Ovary (tissue), 9 donors: Measurements from ENCODE around the gene GALNT4. TPM values are rescaled to one million over a fixed set of nuclear protein-coding genes. Genes with fewer than 3 reads are reported as not detected.

Experiments
- DNase-seq, 5 donors: peaks; one replicate each; pipeline ENCODE4 v3.0.0-alpha.2; 2019 to 2020
- H3K27ac ChIP-seq, 2 donors: fragments of 200-600 bp; one replicate each; pipeline versions ENCODE4 v1.5.1 to v1.8.0; 2019 to 2022
- H3K27me3 ChIP-seq: fragments of 200-600 bp; one replicate; pipeline ENCODE4 v1.8.0; 2022
- H3K36me3 ChIP-seq: fragments of 200-600 bp; sonication (generic); one replicate; pipeline ENCODE4 v1.5.1; 2019
- H3K4me1 ChIP-seq: one replicate; pipeline ENCODE4 v1.8.1; 2013; ENCODE audit warnings: mild to moderate bottlenecking, moderate library complexity; ENCODE audit not compliant: insufficient read depth
- H3K4me3 ChIP-seq: fragments of 200-600 bp; sonication (generic); one replicate; pipeline ENCODE4 v1.5.1; 2017
- H3K9me3 ChIP-seq, 2 donors: fragments of 200-600 bp in 1 of 2; sonication (generic) in 1 of 2; one replicate each; pipeline versions ENCODE4 v1.5.1 to v1.8.1; 2013 to 2019; ENCODE audit warnings: mild to moderate bottlenecking in 1 of 2, moderate library complexity in 1 of 2
- EP300 ChIP-seq: sonication (generic); formaldehyde crosslinking; IDR thresholded peaks from one replicate; pipeline ENCODE4 v1.6.1; 2017; ENCODE audit warnings: antibody characterized with exemption
- POLR2A ChIP-seq: fragments of 450-650 bp; IDR thresholded peaks from one replicate; pipeline ENCODE4 v1.6.1; 2017; ENCODE audit warnings: antibody characterized with exemption, mild to moderate bottlenecking, moderate library complexity
- WGBS, 3 donors: extraction: QIAGEN DNeasy Blood & Tissue Kit in 1 of 3; methylation state at CpG; one replicate each; pipeline versions ENCODE4 v1.1.5 to v1.1.7; 2013 to 2017; 5-methylcytosine and 5-hydroxymethylcytosine counted together
- intact Hi-C, 4 donors: fragments of 100-400 bp; cut with DNase I; formaldehyde crosslinking; loops; one replicate each; pipeline versions ENCODE4 v1.11.0 to v1.15.1; 2022 to 2023
- polyA plus RNA-seq, 2 donors: library from polyadenylated mRNA; stranded (reverse); fragments of 200-250 nt in 1 of 2; fragments of 350-450 nt in 1 of 2; fragmentation: Illumina TruSeq in 1 of 2; extraction: RNeasy Lipid Tissue Mini Kit (QIAGEN cat#74804) in 1 of 2; gene quantifications; one replicate each; pipeline ENCODE4 v1.2.3, GENCODE V29; 2013 to 2014
- total RNA-seq, 7 donors: library from RNA; depleted of rRNA in 2 of 7; stranded (reverse); fragments of >200 nt in 2 of 7; fragmentation: NEBNext Ultra II Directional in 3 of 7; extraction: Animal tissue kit (Norgen Biotek cat#: 25700) in 3 of 7; gene quantifications; one replicate each; pipeline versions ENCODE4 v1.1.0 to v1.2.4, GENCODE V29; 2016 to 2023
- TF ChIP-seq, protein P1 (sequence below), 3 donors: fragments of 450-650 bp in 2 of 3; fragments of 200-600 bp in 1 of 3; IDR thresholded peaks; one replicate each; pipeline versions ENCODE4 v1.5.1 to v1.8.0; 2016 to 2022; ENCODE audit warnings: antibody characterized with exemption in 3 of 3, mild to moderate bottlenecking in 1 of 3
- donor health status: DM: no; HTN: no; CAD: no; lungs with moderate emphysema.
- donor health status: DM: no; HTN: no; CAD: no.
- donor health status: Bipolar disorder and iron deficiency.
- donor health status: DM: yes; HTN: yes; CAD: no.
- donor health status: DM: no; HTN: no; CAD: no.
- donor health status: DM: yes; HTN: yes; CAD: no.

The GALNT4 gene
- total and polyA plus RNA-seq, 9 donors: 2.0 to 12.5 (median 4.9) TPM

DNA sequence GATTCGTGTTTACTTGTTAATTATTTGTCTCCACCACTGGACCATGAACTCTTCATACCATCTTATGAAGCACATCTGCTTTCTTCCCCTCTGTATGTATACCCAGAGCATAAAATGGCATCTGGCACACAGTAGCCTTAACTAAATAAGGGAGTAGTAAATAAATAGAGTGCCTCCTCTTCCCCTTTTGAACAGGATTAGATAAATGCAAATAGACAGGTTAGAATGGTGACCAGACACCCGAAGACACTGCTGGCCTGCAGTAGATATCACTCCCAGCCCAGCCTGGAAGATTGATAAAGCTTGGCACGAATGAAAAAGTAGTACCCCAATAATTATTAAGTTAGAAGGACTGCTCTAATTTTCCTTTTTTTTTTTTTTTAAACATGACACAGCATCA is 6.9 kb downstream of the GALNT4 start:
- intact Hi-C loops: no loop called here
- H3K36me3 ChIP-seq: no peaks in the 10 kb centered on the region
- WGBS, 3 donors: 63 to 93% (median 65%) methylated on average over 3 of the region's 3 CpGs
- no peak for DNase-seq
- H3K4me1 ChIP-seq: peaks cover 3% of the 10 kb centered on the region
- H3K27ac ChIP-seq: no peak overlapping the region
- H3K27me3 ChIP-seq: no peaks in the 10 kb centered on the region
- TF ChIP-seq EP300: no peak
- TF ChIP-seq POLR2A: no peak
- TF ChIP-seq, protein P1, sequence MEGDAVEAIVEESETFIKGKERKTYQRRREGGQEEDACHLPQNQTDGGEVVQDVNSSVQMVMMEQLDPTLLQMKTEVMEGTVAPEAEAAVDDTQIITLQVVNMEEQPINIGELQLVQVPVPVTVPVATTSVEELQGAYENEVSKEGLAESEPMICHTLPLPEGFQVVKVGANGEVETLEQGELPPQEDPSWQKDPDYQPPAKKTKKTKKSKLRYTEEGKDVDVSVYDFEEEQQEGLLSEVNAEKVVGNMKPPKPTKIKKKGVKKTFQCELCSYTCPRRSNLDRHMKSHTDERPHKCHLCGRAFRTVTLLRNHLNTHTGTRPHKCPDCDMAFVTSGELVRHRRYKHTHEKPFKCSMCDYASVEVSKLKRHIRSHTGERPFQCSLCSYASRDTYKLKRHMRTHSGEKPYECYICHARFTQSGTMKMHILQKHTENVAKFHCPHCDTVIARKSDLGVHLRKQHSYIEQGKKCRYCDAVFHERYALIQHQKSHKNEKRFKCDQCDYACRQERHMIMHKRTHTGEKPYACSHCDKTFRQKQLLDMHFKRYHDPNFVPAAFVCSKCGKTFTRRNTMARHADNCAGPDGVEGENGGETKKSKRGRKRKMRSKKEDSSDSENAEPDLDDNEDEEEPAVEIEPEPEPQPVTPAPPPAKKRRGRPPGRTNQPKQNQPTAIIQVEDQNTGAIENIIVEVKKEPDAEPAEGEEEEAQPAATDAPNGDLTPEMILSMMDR (IDR thresholded peaks at IDR 0.05): no peak
- H3K4me3 ChIP-seq: no peak overlapping the region
- no peaks in the 10 kb centered on the region for H3K9me3 ChIP-seq

DNA sequence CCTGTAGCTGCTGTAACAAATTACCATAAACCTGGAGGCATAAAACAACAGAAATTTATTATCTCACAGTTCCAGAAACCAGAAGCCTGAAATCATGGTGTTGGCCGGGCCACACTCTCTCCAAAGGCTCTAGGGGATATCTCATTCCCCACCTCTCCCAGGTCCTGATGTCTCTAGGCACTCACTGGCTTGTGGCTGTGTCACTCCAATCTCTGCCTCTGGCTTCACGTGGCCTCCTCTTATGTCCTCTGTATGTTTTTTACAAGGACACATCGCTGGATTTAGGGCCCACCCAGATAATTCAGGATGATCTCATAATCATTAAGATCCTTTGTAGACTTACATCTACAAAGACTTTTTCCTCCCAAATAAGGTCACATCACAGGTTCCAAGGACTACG is 8.0 kb downstream of the GALNT4 start:
- Histone ChIP-seq H3K4me1 (peaks cover 3% of the 10 kb centered on the region), H3K9me3 (no peaks in the 10 kb centered on the region), H3K4me3 (no peak overlapping the region), H3K36me3 (no peaks in the 10 kb centered on the region), H3K27ac (no peak overlapping the region), H3K27me3 (no peaks in the 10 kb centered on the region)
- no peak for TF ChIP-seq POLR2A
- no peak for TF ChIP-seq EP300
- TF ChIP-seq, protein P1 (IDR thresholded peaks at IDR 0.05): no peak
- intact Hi-C loops: no loop called here
- WGBS, 3 donors: 73 to 98% (median 74%) methylated on average over 4 of the region's 4 CpGs
- no peak for DNase-seq

DNA sequence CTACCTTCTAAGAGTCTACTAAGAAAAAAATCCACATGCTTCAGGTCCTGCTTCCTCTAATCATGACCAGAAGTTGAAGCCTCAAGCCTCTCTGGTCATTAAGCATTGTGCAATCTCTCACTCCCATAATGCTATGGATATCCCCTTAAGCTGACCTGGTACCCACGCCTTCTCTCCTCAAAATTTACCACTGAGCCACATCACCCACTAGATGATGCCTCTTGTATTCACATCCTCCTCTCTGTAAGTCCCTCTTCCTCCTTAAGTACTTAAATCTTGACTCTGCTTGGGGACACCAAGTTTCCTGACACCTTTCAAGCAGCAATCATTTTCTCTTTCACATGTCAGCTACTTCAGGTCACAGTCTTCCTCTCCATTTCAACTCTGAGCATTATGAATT is 9.8 kb downstream of the GALNT4 start:
- no peaks in the 10 kb centered on the region for H3K36me3 ChIP-seq
- no peaks in the 10 kb centered on the region for H3K9me3 ChIP-seq
- no peaks in the 10 kb centered on the region for H3K4me1 ChIP-seq
- TF ChIP-seq, protein P1 (IDR thresholded peaks at IDR 0.05): no peak
- TF ChIP-seq EP300 (no peak), POLR2A (no peak)
- intact Hi-C loops: no loop called here
- DNase-seq: no peak
- H3K27me3 ChIP-seq: no peaks in the 10 kb centered on the region
- H3K4me3 ChIP-seq: no peak overlapping the region
- H3K27ac ChIP-seq: no peak overlapping the region
- 92 to 100% (median 100%) methylated on average over 1 of the region's 1 CpG for WGBS, 3 donors

DNA sequence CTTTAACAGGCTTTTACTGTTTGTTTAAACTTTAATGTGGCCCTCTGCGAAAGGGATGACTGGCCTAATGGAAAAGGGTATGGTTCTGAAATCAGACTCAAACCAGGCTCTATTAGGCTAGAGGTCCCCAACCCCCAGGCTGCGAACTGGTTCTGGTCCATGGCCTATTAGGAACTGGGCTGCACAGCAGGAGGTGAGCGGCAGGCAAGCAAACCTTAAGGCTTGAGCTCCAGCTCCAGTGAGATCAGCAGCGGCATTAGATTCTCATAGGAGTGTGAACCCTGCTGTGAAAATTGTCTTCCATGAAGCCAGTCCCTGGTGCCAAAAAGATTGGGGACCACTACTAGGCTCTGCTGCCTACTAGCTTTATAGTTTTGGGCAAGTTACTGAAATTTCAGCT is 11.1 kb downstream of the GALNT4 start:
- Histone ChIP-seq H3K27me3 (no peaks in the 10 kb centered on the region), H3K27ac (no peak overlapping the region), H3K4me1 (no peaks in the 10 kb centered on the region), H3K4me3 (no peak overlapping the region), H3K9me3 (no peaks in the 10 kb centered on the region), H3K36me3 (no peaks in the 10 kb centered on the region)
- intact Hi-C loops: no loop called here
- TF ChIP-seq, protein P1 (IDR thresholded peaks at IDR 0.05): no peak
- no peak for TF ChIP-seq POLR2A
- no peak for TF ChIP-seq EP300
- 90 to 96% (median 91%) methylated on average over 4 of the region's 4 CpGs for WGBS, 3 donors
- DNase-seq: no peak
